ENCODE measurements around the gene NABP2.

- no peak for TF ChIP-seq CTCF (IDR thresholded peaks at IDR 0.05)
- no peak for TF ChIP-seq EP300 (IDR thresholded peaks at IDR 0.05)
- no peak for TF ChIP-seq POLR2AphosphoS5 (IDR thresholded peaks at IDR 0.05)
These were observed 28.9 kb downstream of the NABP2 start for GRCh38 chr12:56253091-56253490.
